NCI-H146 (cell line): ENCODE results near the gene HNRNPA2B1.

Experiments used
- DNase-seq: peaks from one replicate; lab custom pipeline; 2025; lab: John Stamatoyannopoulos, UW

HNRNPA2B1 gene

GRCh38 chr7:26147030-26147429 lies 53.5 kb downstream of the HNRNPA2B1 start:
- no peak for DNase-seq

GRCh38 chr7:26145238-26145637 lies 55.3 kb downstream of the HNRNPA2B1 start:
- DNase-seq, result no peak

- DNase-seq, result no peak
Measured at GRCh38 chr7:26144184-26145080, 56.1 kb downstream of the HNRNPA2B1 start.

GRCh38 chr7:26143298-26144048 lies 57.1 kb downstream of the HNRNPA2B1 start:
- no peak for DNase-seq

GRCh38 chr7:26141077-26141476 lies 59.5 kb downstream of the HNRNPA2B1 start:
- no peak for DNase-seq

GRCh38 chr7:26140380-26140779 lies 60.2 kb downstream of the HNRNPA2B1 start:
- no peak for DNase-seq
